Common myeloid progenitor, CD34-positive (primary cell): ENCODE results near the gene MTFMT.

Source experiments
- CTCF ChIA-PET: fragments of 350-600 bp; sonication (Branson Sonifier 250); formaldehyde crosslinking; loops from one replicate; lab custom pipeline; 2021; ENCODE audit warnings: antibody characterized with exemption; lab: Charles Lee
- POLR2A ChIA-PET: fragments of 350-600 bp; sonication (Branson Sonifier 250); formaldehyde crosslinking; loops from one replicate; lab custom pipeline; 2021; ENCODE audit warnings: antibody characterized with exemption; lab: Charles Lee
- DNase-seq, 3 donors: peaks; one replicate each; pipeline versions ENCODE4 v3.0.0 to v3.0.0-alpha.2; 2013
- H3K27ac ChIP-seq, 2 experiments: 1 replicate in 1 of 2; 2 replicates in 1 of 2; pipeline ENCODE4 v1.7.0; 2013; ENCODE audit warnings: inconsistent platforms in 2 of 2, low read length in 2 of 2, mild to moderate bottlenecking in 2 of 2, low read depth in 1 of 2, moderate library complexity in 1 of 2; ENCODE audit not compliant: severe bottlenecking in 2 of 2, insufficient read depth in 1 of 2, poor library complexity in 1 of 2
- H3K27me3 ChIP-seq, 5 experiments: replicated peaks in 2 of 5; 1 replicate in 3 of 5; 2 replicates in 2 of 5; pipeline versions ENCODE4 v1.6.1 to v1.7.0; 2013; ENCODE audit warnings: low read length in 4 of 5, mild to moderate bottlenecking in 2 of 5, moderate library complexity in 2 of 5, inconsistent platforms in 1 of 5; ENCODE audit not compliant: insufficient read depth in 5 of 5, control insufficient read depth in 4 of 5
- H3K36me3 ChIP-seq, 4 experiments: 1 replicate in 2 of 4; 2 replicates in 2 of 4; pipeline versions ENCODE4 v1.6.1 to v1.7.0; 2013; ENCODE audit warnings: low read length in 3 of 4, control low read depth in 1 of 4, mild to moderate bottlenecking in 1 of 4; ENCODE audit not compliant: control insufficient read depth in 4 of 4, insufficient read depth in 4 of 4
- H3K4me1 ChIP-seq, 4 experiments: 1 replicate in 3 of 4; 2 replicates in 1 of 4; pipeline versions ENCODE4 v1.6.1 to v1.7.1; 2013; ENCODE audit warnings: low read length in 3 of 4, mild to moderate bottlenecking in 3 of 4, control low read depth in 1 of 4, inconsistent platforms in 1 of 4, moderate library complexity in 1 of 4; ENCODE audit not compliant: control insufficient read depth in 4 of 4, insufficient read depth in 4 of 4; ENCODE audit errors: control extremely low read depth in 1 of 4
- H3K4me3 ChIP-seq, 7 experiments: 1 replicate in 4 of 7; 2 replicates in 3 of 7; pipeline versions ENCODE4 v1.5.1 to v1.7.0; 2013; ENCODE audit warnings: mild to moderate bottlenecking in 7 of 7, low read length in 6 of 7, moderate library complexity in 6 of 7, inconsistent platforms in 2 of 7, low read depth in 2 of 7, control low read depth in 1 of 7; ENCODE audit not compliant: insufficient read depth in 4 of 7, control insufficient read depth in 1 of 7; ENCODE audit errors: extremely low read depth in 1 of 7
- H3K9me3 ChIP-seq, 5 experiments: 1 replicate in 4 of 5; 2 replicates in 1 of 5; pipeline versions ENCODE4 v1.6.1 to v1.7.1; 2013; ENCODE audit warnings: low read length in 4 of 5, mild to moderate bottlenecking in 2 of 5, inconsistent platforms in 1 of 5, low read depth in 1 of 5, moderate library complexity in 1 of 5; ENCODE audit not compliant: control insufficient read depth in 4 of 5, insufficient read depth in 2 of 5; ENCODE audit errors: control extremely low read depth in 1 of 5
- WGBS: methylation state at CpG from one replicate; pipeline ENCODE4 v1.1.5; 2013; ENCODE audit not compliant: insufficient coverage; 5-methylcytosine and 5-hydroxymethylcytosine counted together

MTFMT gene

GRCh38 chr15:64982472-64982871 lies 47.0 kb downstream of the MTFMT start:
- Histone ChIP-seq H3K27me3 (no peaks in the 10 kb centered on the region), H3K27ac (no peak overlapping the region), H3K4me3 (no peak overlapping the region), H3K4me1 (peaks cover 12 to 32% (median 21%) of the 10 kb centered on the region in 4 experiments), H3K36me3 (peaks cover 19 to 39% (median 32%) of the 10 kb centered on the region in 4 experiments), H3K9me3 (no peaks in the 10 kb centered on the region)
- POLR2A ChIA-PET = interaction anchor here (0.6 kb wide), 1 partner anchor 507 kb away, joined by 5 read pairs; no protein-coding TSS in a partner anchor
- no peak for DNase-seq
- 92% methylated on average over 1 of the region's 1 CpG for WGBS
- CTCF ChIA-PET = no interaction called here

GRCh38 chr15:64981812-64982431 lies 47.5 kb downstream of the MTFMT start:
- DNase-seq = no peak
- POLR2A ChIA-PET = interaction anchor here (0.6 kb wide), 1 partner anchor 507 kb away, joined by 5 read pairs; no protein-coding TSS in a partner anchor
- no peak overlapping the region for H3K27ac ChIP-seq
- WGBS = 100% methylated on average over 3 of the region's 6 CpGs
- H3K36me3 ChIP-seq = peaks cover 19 to 41% (median 33%) of the 10 kb centered on the region in 4 experiments
- CTCF ChIA-PET = interaction anchor here (0.8 to 2.0 kb wide), 2 partner anchors 27 to 124 kb away, joined by 3 to 4 read pairs; no protein-coding TSS in a partner anchor
- H3K4me3 ChIP-seq = no peak overlapping the region
- H3K4me1 ChIP-seq = peaks cover 12 to 27% (median 20%) of the 10 kb centered on the region in 4 experiments
- no peaks in the 10 kb centered on the region for H3K27me3 ChIP-seq
- H3K9me3 ChIP-seq = no peaks in the 10 kb centered on the region

- WGBS = 93% methylated on average over 7 of the region's 7 CpGs
- POLR2A ChIA-PET = interaction anchor here (0.9 kb wide), 1 partner anchor 17 kb away, joined by 3 read pairs; no protein-coding TSS in a partner anchor
- CTCF ChIA-PET = interaction anchor here (1.3 to 1.7 kb wide), 2 partner anchors 11 to 12 kb away, joined by 3 to 5 read pairs; partner anchors contain the start of gene SPG21
- H3K9me3 ChIP-seq = no peaks in the 10 kb centered on the region
- H3K27me3 ChIP-seq = no peaks in the 10 kb centered on the region
- peaks cover 29 to 57% (median 43%) of the 10 kb centered on the region in 4 experiments for H3K36me3 ChIP-seq
- DNase-seq = no peak
- H3K4me1 ChIP-seq = peaks cover 4 to 9% (median 5%) of the 10 kb centered on the region in 4 experiments
- no peak overlapping the region for H3K4me3 ChIP-seq
- H3K27ac ChIP-seq = no peak overlapping the region
Observed at GRCh38 chr15:64979252-64979710, 50.2 kb downstream of the MTFMT start.

- H3K27ac ChIP-seq = no peak overlapping the region
- H3K9me3 ChIP-seq = no peaks in the 10 kb centered on the region
- H3K27me3 ChIP-seq = no peaks in the 10 kb centered on the region
- WGBS = 69% methylated on average over 2 of the region's 5 CpGs
- DNase-seq = no peak
- ChIA-PET CTCF (interaction anchor here (1.1 kb wide), 1 partner anchor 68 kb away, joined by 3 read pairs; no protein-coding TSS in a partner anchor), POLR2A (no interaction called here)
- H3K4me3 ChIP-seq = no peak overlapping the region
- H3K4me1 ChIP-seq = no peaks in the 10 kb centered on the region
- peaks cover 29 to 66% (median 47%) of the 10 kb centered on the region in 4 experiments for H3K36me3 ChIP-seq
Observed at GRCh38 chr15:64975390-64975789, 54.0 kb downstream of the MTFMT start.

- Histone ChIP-seq H3K36me3 (peaks cover 16 to 59% (median 52%) of the 10 kb centered on the region in 4 experiments), H3K27me3 (no peaks in the 10 kb centered on the region), H3K4me1 (no peaks in the 10 kb centered on the region), H3K4me3 (no peak overlapping the region), H3K27ac (no peak overlapping the region), H3K9me3 (no peaks in the 10 kb centered on the region)
- no peak for DNase-seq
- ChIA-PET CTCF (interaction anchor here (0.7 to 1.1 kb wide), 2 partner anchors 38 to 41 kb away, joined by 3 read pairs; no protein-coding TSS in a partner anchor), POLR2A (no interaction called here)
- WGBS = 87% methylated on average over 6 of the region's 7 CpGs
Observed at GRCh38 chr15:64970698-64971097, 58.7 kb downstream of the MTFMT start.

GRCh38 chr15:64969401-64969800 lies 60.0 kb downstream of the MTFMT start:
- no peak overlapping the region for H3K27ac ChIP-seq
- no peaks in the 10 kb centered on the region for H3K4me1 ChIP-seq
- H3K36me3 ChIP-seq = peaks cover 23 to 62% (median 54%) of the 10 kb centered on the region in 4 experiments
- no peak for DNase-seq
- ChIA-PET POLR2A (no interaction called here), CTCF (interaction anchor here (0.7 to 1.1 kb wide), 2 partner anchors 8 to 42 kb away, joined by 3 read pairs; no protein-coding TSS in a partner anchor)
- no peak overlapping the region for H3K4me3 ChIP-seq
- WGBS = no CpG with 5 or more reads among the region's 1 CpG
- H3K9me3 ChIP-seq = no peaks in the 10 kb centered on the region
- no peaks in the 10 kb centered on the region for H3K27me3 ChIP-seq

GRCh38 chr15:64961013-64961412 lies 68.4 kb downstream of the MTFMT start:
- no peak for DNase-seq
- H3K4me3 ChIP-seq = no peak overlapping the region
- 91% methylated on average over 5 of the region's 5 CpGs for WGBS
- H3K27me3 ChIP-seq = no peaks in the 10 kb centered on the region
- no peaks in the 10 kb centered on the region for H3K9me3 ChIP-seq
- ChIA-PET CTCF (interaction anchor here (0.7 to 2.7 kb wide), 3 partner anchors 9 to 48 kb away, joined by 3 to 7 read pairs (median 3); no protein-coding TSS in a partner anchor), POLR2A (no interaction called here)
- H3K36me3 ChIP-seq = peaks cover 34 to 82% (median 68%) of the 10 kb centered on the region in 4 experiments
- no peaks in the 10 kb centered on the region for H3K4me1 ChIP-seq
- no peak overlapping the region for H3K27ac ChIP-seq
